GM19043 (cell line): ENCODE measurements around the gene CAMKK1.
"Not testable (repeated sequence)": the region's sequence is repeated elsewhere in the genome, so short reads cannot be mapped to it uniquely, and the experiment has no call there.

Source experiments
- ATAC-seq: cut with Tn5 transposase; IDR thresholded peaks from one replicate; pipeline ENCODE4 v1.9.1; 2021; ENCODE audit warnings: low read depth; ENCODE audit not compliant: unreplicated experiment

The CAMKK1 gene

GRCh38 chr17:3882276-3882675, 10.6 kb downstream of the CAMKK1 start:
- no peak for ATAC-seq

GRCh38 chr17:3880983-3881382, 11.9 kb downstream of the CAMKK1 start:
- no peak for ATAC-seq

GRCh38 chr17:3879591-3880417, 13.0 kb downstream of the CAMKK1 start:
- ATAC-seq: no peak

GRCh38 chr17:3879186-3879585, 13.7 kb downstream of the CAMKK1 start:
- ATAC-seq: no peak

- no peak for ATAC-seq
Observed at GRCh38 chr17:3877220-3877619, 15.6 kb downstream of the CAMKK1 start.

- ATAC-seq: no peak
Observed at GRCh38 chr17:3875317-3875716, 17.5 kb downstream of the CAMKK1 start.

GRCh38 chr17:3873862-3874261, 19.0 kb downstream of the CAMKK1 start:
- ATAC-seq: no peak

GRCh38 chr17:3870871-3871306, 22.0 kb downstream of the CAMKK1 start:
- no peak for ATAC-seq

GRCh38 chr17:3867606-3868005, 25.2 kb downstream of the CAMKK1 start:
- ATAC-seq: no peak

GRCh38 chr17:3867106-3867505, 25.7 kb downstream of the CAMKK1 start:
- no peak for ATAC-seq

- no peak for ATAC-seq
Observed at GRCh38 chr17:3866276-3866675, 26.6 kb downstream of the CAMKK1 start.

- ATAC-seq: no peak
Observed at GRCh38 chr17:3865176-3865575, 27.7 kb downstream of the CAMKK1 start.

GRCh38 chr17:3864534-3864933, 28.3 kb downstream of the CAMKK1 start:
- ATAC-seq: no peak

- ATAC-seq: no peak
Observed at GRCh38 chr17:3861761-3862681, 30.8 kb downstream of the CAMKK1 start.

GRCh38 chr17:3860939-3861700, 31.7 kb downstream of the CAMKK1 start:
- no peak for ATAC-seq

GRCh38 chr17:3859940-3860339, 32.9 kb downstream of the CAMKK1 start:
- ATAC-seq: no peak

GRCh38 chr17:3857261-3858105, 35.4 kb downstream of the CAMKK1 start:
- ATAC-seq: no peak

- ATAC-seq: not testable (repeated sequence)
Observed at GRCh38 chr17:3854204-3854603, 38.6 kb downstream of the CAMKK1 start.

- no peak for ATAC-seq
Observed at GRCh38 chr17:3852561-3852960, 40.3 kb downstream of the CAMKK1 start.
